Stomach (tissue), 9 donors: ENCODE measurements around the gene PRR14L. TPM values are rescaled to one million over a fixed set of nuclear protein-coding genes. Genes with fewer than 3 reads are reported as not detected.
A peak's percentile ranks its signal among the peaks of the same experiment; 100 is the strongest.
"Not testable (repeated sequence)": the region's sequence is repeated elsewhere in the genome, so short reads cannot be mapped to it uniquely, and the experiment has no call there.

ENCODE experiments used
- DNase-seq, 2 donors: peaks; one replicate each; pipeline versions ENCODE4 v3.0.0 to v3.0.0-alpha.2; 2013 to 2019
- H3K27ac ChIP-seq, 5 donors: fragments of 200-600 bp in 4 of 5; sonication (generic) in 4 of 5; one replicate each; pipeline ENCODE4 v1.5.1; 2013 to 2019; ENCODE audit warnings: mild to moderate bottlenecking in 1 of 5, moderate library complexity in 1 of 5
- H3K27me3 ChIP-seq, 3 donors: fragments of 200-600 bp; sonication (generic); one replicate each; pipeline ENCODE4 v1.5.1; 2017 to 2019; ENCODE audit warnings: mixed run types in 1 of 3
- H3K36me3 ChIP-seq, 4 donors: fragments of 200-600 bp; sonication (generic); 1 replicate in 3 of 4; 2 replicates in 1 of 4; pipeline ENCODE4 v1.5.1; 2016 to 2019
- H3K4me1 ChIP-seq, 4 donors: fragments of 200-600 bp; sonication (generic); one replicate each; pipeline ENCODE4 v1.5.1; 2016 to 2019
- H3K4me3 ChIP-seq, 4 donors: fragments of 200-600 bp; sonication (generic) in 3 of 4; one replicate each; pipeline ENCODE4 v1.5.1; 2016 to 2019; ENCODE audit warnings: mild to moderate bottlenecking in 1 of 4
- H3K9me3 ChIP-seq, 4 donors: fragments of 200-600 bp; sonication (generic); one replicate each; pipeline ENCODE4 v1.5.1; 2016 to 2019
- CTCF ChIP-seq, 7 experiments: fragments of 450-650 bp in 4 of 7; fragments of 200-600 bp in 3 of 7; sonication (generic) in 3 of 7; IDR thresholded peaks; one replicate each; pipeline ENCODE4 v1.5.1; 2016 to 2019; ENCODE audit warnings: antibody characterized with exemption in 7 of 7, control low read depth in 2 of 7, mild to moderate bottlenecking in 1 of 7
- EP300 ChIP-seq: sonication (generic); formaldehyde crosslinking; IDR thresholded peaks from one replicate; pipeline ENCODE4 v1.6.1; 2017; ENCODE audit warnings: antibody characterized with exemption
- POLR2A ChIP-seq, 4 donors: fragments of 450-650 bp; IDR thresholded peaks; one replicate each; pipeline ENCODE4 v1.6.1; 2016; ENCODE audit warnings: antibody characterized with exemption in 4 of 4, control low read depth in 2 of 4, mild to moderate bottlenecking in 1 of 4, moderate library complexity in 1 of 4
- POLR2AphosphoS5 ChIP-seq, 3 donors: sonication (generic); formaldehyde crosslinking; IDR thresholded peaks; one replicate each; pipeline ENCODE4 v1.6.1; 2016; ENCODE audit warnings: antibody characterized with exemption in 3 of 3
- WGBS, 5 donors: extraction: QIAGEN DNeasy Blood & Tissue Kit in 3 of 5; methylation state at CpG; one replicate each; pipeline versions ENCODE4 v1.1.5 to v1.1.7; 2013 to 2018; 5-methylcytosine and 5-hydroxymethylcytosine counted together
- intact Hi-C: fragments of 100-400 bp; cut with DNase I; formaldehyde crosslinking; loops from one replicate; pipeline ENCODE4 v1.15.1; 2023; ENCODE audit warnings: low total_unique reads
- polyA plus RNA-seq, 3 donors: library from polyadenylated mRNA; stranded (reverse); fragments of 200-250 nt; gene quantifications; one replicate each; pipeline ENCODE4 v1.2.3, GENCODE V29; 2013
- total RNA-seq, 5 donors: library from RNA; depleted of rRNA; stranded (reverse); fragments of >200 nt; gene quantifications; one replicate each; pipeline versions ENCODE4 v1.1.0 to v1.2.3, GENCODE V29; 2014 to 2016
- donor health status: healthy with polysubstance abuse.
- donor health status: Bipolar disorder and iron deficiency.
- donor health status: healthy.

PRR14L gene
- total and polyA plus RNA-seq, 8 donors = 4.0 to 193 (median 26.6) TPM

GRCh38 chr22:31662668-31663037 lies 87.3 kb downstream of the PRR14L start:
- intact Hi-C loops = loop anchor here (10.0 kb wide), 1 partner anchor 92 kb away; the partner anchor contains the start of genes DEPDC5 and PRR14L
- H3K27me3 ChIP-seq = no peaks in the 10 kb centered on the region
- no peaks in the 10 kb centered on the region for H3K36me3 ChIP-seq
- H3K27ac ChIP-seq = peak overlapping the region; percentile 82 to 89 (median 84)
- DNase-seq = no peak
- no peaks in the 10 kb centered on the region for H3K9me3 ChIP-seq
- 38 to 51% (median 43%) methylated on average over 8 of the region's 8 CpGs for WGBS, 5 donors
- peaks cover 17 to 38% (median 24%) of the 10 kb centered on the region in 4 donors for H3K4me1 ChIP-seq
- TF ChIP-seq POLR2A (IDR thresholded peaks at IDR 0.05) (no peak), POLR2AphosphoS5 (IDR thresholded peaks at IDR 0.05) (no peak), EP300 (no peak), CTCF (IDR thresholded peaks at IDR 0.05) (no peak)
- H3K4me3 ChIP-seq = peak overlapping the region; percentile 75 to 99 (median 92)

- H3K36me3 ChIP-seq = no peaks in the 10 kb centered on the region
- peak within 1 kb of the TSS; percentile 75 to 99 (median 92) for H3K4me3 ChIP-seq
- 1 to 3% (median 2%) methylated on average over 25 to 52 of the region's 52 CpGs for WGBS, 5 donors
- intact Hi-C loops = loop anchor here (10.0 kb wide), 1 partner anchor 93 kb away; the partner anchor contains the start of genes DEPDC5 and PRR14L
- H3K4me1 ChIP-seq = peaks cover 17 to 38% (median 24%) of the 10 kb centered on the region in 4 donors
- no peaks in the 10 kb centered on the region for H3K9me3 ChIP-seq
- peak; percentile 98 to 99 for DNase-seq
- peak within 1 kb of the TSS; percentile 82 to 89 (median 84) for H3K27ac ChIP-seq
- TF ChIP-seq POLR2AphosphoS5 (IDR thresholded peaks at IDR 0.05) (peak; percentile 75 to 96 (median 80)), POLR2A (IDR thresholded peaks at IDR 0.05) (peak in 1 of 4 donors; percentile 61), CTCF (IDR thresholded peaks at IDR 0.05) (no peak), EP300 (no peak)
- no peaks in the 10 kb centered on the region for H3K27me3 ChIP-seq
Observed at GRCh38 chr22:31661851-31662667, 87.9 kb downstream of the PRR14L start, which contains the start of gene PISD. Gene PISD (minus strand): TSS chr22:31662215. CDS start chr22:31662208, 7 bp downstream.

- H3K27me3 ChIP-seq = not testable (repeated sequence)
- H3K4me1 ChIP-seq = peaks cover 17 to 38% (median 24%) of the 10 kb centered on the region in 4 donors
Observed at GRCh38 chr22:31660860-31661341, 89.0 kb downstream of the PRR14L start.

GRCh38 chr22:31659246-31659645 lies 90.7 kb downstream of the PRR14L start:
- WGBS, 5 donors = 79 to 85% (median 83%) methylated on average over 7 of the region's 7 CpGs
- DNase-seq = no peak
- intact Hi-C loops = no loop called here
- Histone ChIP-seq H3K4me3 (no peak overlapping the region), H3K27ac (no peak overlapping the region), H3K36me3 (peaks cover 0 to 3% (median 0%) of the 10 kb centered on the region in 4 donors), H3K4me1 (peaks cover 17 to 38% (median 25%) of the 10 kb centered on the region in 4 donors), H3K27me3 (no peaks in the 10 kb centered on the region), H3K9me3 (no peaks in the 10 kb centered on the region)
- no peak for TF ChIP-seq POLR2A (IDR thresholded peaks at IDR 0.05)

More at GRCh38 chr22:31660860-31661341, 89.0 kb downstream of the PRR14L start:
- TF ChIP-seq POLR2AphosphoS5 (IDR thresholded peaks at IDR 0.05) = peak in 2 of 3 donors; percentile 17 to 20
- not testable (repeated sequence) for H3K9me3 ChIP-seq, H3K36me3 ChIP-seq
- peak; percentile 42 to 58 for DNase-seq
- H3K4me3 ChIP-seq = peak overlapping the region; percentile 75 to 99 (median 92)
- intact Hi-C loops = loop anchor here (10.0 kb wide), 1 partner anchor 94 kb away; the partner anchor contains the start of genes DEPDC5 and PRR14L
- H3K27ac ChIP-seq = peak overlapping the region; percentile 82 to 89 (median 84)
- 28 to 48% (median 39%) methylated on average over 10 of the region's 10 CpGs for WGBS, 5 donors

GRCh38 chr22:31654408-31654807 lies 95.5 kb downstream of the PRR14L start:
- WGBS, 5 donors = 91 to 97% (median 91%) methylated on average over 5 of the region's 5 CpGs
- Histone ChIP-seq H3K36me3 (peaks cover 2 to 11% (median 10%) of the 10 kb centered on the region in 4 donors), H3K27me3 (no peaks in the 10 kb centered on the region), H3K4me1 (peaks cover 6 to 35% (median 17%) of the 10 kb centered on the region in 4 donors), H3K27ac (peak overlapping the region in 1 of 5 donors; percentile 52), H3K9me3 (no peaks in the 10 kb centered on the region), H3K4me3 (no peak overlapping the region)
- TF ChIP-seq CTCF (IDR thresholded peaks at IDR 0.05) (no peak), EP300 (no peak), POLR2A (IDR thresholded peaks at IDR 0.05) (no peak), POLR2AphosphoS5 (IDR thresholded peaks at IDR 0.05) (no peak)
- no peak for DNase-seq
- intact Hi-C loops = no loop called here
